HL-60/S4 treated with retinoic acid at 250 ng/mL for 4 days and 3 days (cell line): ENCODE results near the gene AMFR.

ENCODE experiments used
- in situ Hi-C: fragments of 300-500 bp; cut with MboI; formaldehyde crosslinking; loops from 2 replicates; pipeline ENCODE4 v1.7.0; 2022; ENCODE audit warnings: low sequenced_read_pairs

AMFR gene

DNA sequence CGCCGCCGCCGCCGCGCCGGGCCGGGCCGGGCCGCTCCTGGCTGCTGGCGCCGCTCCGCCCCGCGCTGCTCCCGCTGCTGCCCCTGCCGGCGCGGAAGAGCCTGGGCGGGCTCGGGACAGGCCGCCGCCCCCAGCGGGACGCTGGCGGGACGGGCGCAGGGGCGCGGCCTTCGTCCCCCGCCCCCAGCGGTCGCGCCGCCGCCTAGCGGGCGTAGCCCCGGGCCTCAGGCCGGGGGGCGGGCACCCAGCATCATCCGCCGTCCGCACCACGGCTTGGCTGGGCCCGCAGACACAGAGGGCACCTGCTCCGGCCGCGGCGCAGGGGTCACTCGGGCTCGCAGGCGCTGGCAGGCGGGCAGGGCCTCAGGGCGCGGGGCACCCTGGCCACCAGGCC, at the start of gene AMFR:
Gene AMFR, minus strand, starts transcription at position 107 of the 394 bp plus-strand sequence. CDS start 218 bp downstream, outside the sequence.
- in situ Hi-C loops: no loop called here

DNA sequence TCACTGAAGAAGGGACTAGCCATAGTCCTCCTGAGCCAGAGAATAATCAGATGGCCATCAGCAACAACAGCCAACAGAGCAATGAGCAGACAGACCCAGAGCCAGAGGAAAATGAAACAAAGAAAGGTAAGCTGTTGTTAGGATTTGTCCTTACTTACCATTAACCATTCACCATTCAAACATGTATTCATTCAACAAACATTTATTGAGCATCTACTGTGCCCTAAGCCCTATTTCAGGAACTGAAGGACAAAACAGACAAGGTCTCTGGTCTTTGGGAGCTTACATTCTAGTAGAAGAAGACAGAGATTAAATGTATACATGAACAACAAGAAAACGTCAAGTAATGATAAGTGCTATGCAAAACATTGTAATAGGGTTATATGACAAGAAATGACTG, 45.3 kb upstream of the AMFR start:
- in situ Hi-C loops: no loop called here

DNA sequence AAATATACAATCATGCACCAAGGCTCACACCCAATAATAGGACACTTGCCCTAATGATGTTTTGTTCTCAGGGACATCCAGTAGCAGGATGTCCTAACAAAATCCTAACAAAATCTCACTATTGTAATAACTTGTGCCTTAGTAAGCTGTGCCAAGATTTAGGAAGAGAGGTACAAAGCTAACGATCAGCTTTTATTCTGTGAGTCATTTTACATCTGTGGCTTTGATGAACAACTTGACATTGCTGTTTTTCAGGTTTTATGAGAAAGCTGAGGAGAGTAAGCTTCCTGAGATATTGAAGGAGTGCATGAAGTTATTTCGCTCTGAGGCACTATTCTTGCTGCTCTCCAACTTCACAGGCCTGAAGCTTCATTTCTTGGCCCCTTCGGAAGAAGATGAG, 44.9 kb upstream of the AMFR start:
- in situ Hi-C loops: no loop called here

DNA sequence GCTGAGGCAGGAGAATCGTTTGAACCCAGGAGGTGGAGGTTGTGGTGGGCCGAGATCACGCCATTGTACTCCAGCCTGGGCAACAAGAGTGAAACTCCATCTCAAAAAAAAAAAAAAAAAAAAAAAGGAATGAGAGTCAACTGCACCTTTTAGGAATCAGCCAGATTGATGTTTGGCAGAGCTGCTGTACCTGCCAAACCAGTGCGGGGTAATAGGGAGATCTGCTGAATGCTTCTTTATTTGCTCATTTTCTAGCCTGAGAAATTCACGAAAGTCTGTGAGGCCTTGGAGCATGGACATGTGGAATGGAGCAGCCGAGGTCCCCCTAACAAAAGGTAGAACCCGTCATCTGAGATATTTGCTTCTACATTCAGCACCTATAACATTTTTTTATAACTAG, 44.4 kb upstream of the AMFR start:
- in situ Hi-C loops: no loop called here

DNA sequence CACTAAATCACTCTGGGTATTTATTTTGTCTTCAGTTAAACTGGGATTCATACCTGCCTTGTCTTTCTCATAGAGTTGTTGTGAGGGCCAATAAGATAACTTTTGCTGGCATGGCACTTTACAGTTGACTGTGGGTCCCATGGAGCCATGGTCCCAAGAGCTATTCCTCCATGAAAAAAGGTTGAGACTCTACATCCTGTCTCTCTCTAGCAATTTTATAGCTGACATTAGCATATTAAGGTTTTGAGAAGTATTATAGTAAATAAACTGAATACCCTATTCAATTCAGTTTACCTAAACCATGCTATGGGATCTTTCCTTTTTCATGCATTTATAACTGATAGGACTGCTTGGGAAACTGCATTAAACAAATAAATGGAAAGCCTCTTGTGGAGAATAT, 43.5 kb upstream of the AMFR start:
- in situ Hi-C loops: no loop called here

DNA sequence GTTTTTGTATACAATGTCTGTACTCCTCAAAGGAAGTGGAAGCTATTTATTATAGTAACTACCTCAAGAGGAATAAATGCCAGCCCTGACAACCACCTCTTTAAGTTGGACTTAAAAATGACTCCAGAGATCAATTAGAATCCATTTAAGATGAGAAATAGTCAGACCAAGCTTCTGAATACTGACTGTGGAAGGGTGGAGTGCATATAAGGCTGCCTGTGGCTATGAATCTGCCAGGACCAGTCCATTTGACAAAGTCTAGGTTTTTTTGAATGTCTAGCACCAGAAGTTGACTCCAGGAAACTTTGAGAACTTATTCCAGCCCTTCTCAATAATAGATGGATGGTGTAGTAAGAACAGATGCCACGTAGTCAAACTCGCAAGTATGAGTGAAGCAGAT, 41.0 kb upstream of the AMFR start:
- in situ Hi-C loops: no loop called here

DNA sequence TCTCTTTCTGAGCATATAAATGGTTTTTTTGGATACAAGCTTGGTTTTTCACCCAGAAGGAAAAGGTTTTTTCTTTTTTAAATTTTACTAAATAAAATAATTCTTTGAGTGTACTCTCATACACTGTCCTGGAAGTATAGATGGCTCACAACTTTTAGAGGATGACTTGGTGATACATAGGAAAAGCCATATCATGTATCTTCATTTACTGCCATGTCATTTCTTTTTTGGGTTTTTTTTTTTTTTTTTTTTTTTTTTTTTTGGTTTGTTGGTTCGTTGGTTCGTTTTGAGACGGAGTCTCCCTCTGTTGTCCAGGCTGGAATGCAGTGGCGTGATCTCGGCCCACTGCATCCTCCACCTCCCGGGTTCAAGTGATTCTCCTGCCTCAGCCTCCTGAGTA, 37.8 kb upstream of the AMFR start:
- in situ Hi-C loops: no loop called here

DNA sequence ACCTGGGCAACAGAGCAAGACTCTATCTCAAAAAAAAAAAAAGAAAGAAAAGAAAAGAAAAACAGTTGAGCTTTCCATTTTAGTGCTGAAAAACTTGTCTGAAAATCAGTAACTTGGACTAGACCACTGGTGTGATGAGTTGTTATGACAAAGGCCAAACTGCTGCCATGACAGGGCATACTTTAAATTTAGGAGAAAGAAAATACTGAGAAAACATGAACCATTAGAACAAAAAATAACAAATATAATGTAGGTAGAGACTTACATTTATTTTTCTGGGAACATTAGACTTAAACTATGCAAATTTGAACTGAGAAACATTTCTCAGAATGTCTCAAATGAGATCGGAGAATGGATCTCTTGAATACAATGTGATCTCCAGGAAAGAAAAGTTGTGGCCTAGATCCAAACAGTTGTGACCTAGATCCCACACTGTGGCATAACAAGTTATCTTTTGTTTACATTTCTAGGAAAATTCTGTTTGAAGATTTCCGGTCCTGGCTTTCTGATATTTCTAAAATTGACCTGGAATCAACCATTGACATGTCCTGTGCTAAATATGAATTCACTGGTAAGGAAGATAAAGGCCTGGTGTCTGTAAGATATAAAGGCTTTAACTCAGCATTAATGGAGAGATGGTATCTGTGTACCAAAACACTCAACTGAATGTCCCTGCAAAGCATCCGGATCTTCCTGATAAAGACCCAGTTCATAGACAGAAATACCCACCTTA, 36.9 kb upstream of the AMFR start:
- in situ Hi-C loops: no loop called here

DNA sequence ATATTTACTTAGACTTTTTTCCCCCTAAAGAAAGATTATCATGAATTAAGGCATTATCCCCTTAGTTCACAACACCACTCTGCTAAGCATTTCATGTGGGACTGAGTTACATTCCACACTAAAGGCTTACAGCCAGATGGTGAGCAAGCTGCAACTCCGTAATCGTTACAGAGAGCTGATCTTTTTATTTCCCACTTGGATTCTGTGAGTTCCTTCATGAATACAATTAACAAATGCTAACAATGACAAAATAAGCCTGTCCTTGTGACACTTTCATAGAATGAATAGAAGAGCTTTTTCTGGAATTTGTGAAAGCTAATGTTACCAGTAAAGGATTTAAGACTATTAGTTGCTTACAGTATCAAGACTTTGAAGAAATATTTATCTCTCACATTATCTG, 34.8 kb upstream of the AMFR start:
- in situ Hi-C loops: no loop called here

DNA sequence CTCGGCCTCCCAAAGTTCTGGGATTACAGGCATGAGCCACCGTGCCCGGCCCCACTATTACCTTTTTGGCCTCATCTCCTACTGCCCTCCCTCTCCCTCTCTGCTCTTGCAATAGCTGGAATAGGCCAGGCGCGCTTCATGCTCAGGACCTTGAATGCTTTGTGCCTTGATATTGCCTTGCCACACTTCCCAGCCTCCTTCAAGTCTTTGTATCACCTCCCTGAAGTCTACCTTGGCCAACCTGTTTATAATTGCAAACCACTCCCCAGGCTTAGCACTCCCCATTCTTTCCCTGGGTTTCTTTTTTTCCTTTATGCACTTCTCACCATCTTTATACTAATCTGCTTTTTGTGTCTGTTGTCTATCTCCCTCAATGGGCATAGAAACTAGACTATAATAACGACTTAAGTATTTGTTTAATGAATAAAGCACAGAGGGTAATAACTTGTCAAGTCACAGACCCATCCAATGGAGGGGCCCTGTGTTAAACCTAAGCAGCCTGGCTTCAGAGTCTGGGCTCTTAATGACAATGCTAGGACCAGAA, 32.7 kb upstream of the AMFR start:
- in situ Hi-C loops: no loop called here

DNA sequence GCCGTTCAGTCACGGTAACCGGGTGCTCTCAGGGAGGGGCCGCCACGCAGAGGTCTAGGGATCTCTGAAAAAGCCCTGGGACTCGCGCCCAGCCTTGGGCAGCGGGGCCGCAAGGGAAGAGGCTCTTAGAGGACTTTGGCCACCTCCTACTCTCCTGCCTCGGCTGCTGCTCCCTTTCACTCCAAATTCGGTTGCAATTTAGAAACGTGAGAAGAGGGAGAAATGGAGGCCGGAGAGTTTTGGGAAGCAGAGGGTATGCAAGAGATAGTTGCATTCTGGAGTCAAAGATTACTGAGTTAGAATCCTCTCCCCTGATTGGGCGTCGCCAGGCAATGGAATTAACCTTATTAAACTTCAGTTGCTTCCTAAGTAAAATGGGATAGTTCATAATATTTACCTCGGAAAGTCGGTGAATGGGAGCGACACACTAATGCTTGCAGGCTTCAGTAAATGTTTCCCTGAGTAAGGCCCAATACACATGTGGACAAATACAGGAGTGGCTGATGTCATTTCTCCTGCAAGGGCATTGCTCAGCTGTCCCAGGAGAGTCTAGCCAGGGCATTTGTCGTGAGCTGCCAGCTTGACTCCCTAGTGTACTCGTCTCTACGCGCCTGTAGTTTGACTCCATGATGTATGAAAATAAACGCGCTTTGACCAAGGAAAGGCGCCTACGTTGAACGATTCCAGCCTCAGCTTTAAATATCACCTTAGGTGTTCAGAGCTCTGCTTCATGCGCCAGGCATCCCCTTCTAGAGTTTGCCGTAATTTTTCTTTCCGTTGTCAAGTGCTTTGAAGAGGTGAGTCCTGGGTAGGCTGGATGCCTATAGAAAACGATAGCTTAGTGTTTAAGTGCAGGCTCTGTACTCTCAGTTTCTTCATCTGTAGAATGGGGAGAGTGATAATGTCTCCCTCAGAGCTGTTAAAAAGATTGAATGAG, 26.7 kb upstream of the AMFR start:
- in situ Hi-C loops: no loop called here

DNA sequence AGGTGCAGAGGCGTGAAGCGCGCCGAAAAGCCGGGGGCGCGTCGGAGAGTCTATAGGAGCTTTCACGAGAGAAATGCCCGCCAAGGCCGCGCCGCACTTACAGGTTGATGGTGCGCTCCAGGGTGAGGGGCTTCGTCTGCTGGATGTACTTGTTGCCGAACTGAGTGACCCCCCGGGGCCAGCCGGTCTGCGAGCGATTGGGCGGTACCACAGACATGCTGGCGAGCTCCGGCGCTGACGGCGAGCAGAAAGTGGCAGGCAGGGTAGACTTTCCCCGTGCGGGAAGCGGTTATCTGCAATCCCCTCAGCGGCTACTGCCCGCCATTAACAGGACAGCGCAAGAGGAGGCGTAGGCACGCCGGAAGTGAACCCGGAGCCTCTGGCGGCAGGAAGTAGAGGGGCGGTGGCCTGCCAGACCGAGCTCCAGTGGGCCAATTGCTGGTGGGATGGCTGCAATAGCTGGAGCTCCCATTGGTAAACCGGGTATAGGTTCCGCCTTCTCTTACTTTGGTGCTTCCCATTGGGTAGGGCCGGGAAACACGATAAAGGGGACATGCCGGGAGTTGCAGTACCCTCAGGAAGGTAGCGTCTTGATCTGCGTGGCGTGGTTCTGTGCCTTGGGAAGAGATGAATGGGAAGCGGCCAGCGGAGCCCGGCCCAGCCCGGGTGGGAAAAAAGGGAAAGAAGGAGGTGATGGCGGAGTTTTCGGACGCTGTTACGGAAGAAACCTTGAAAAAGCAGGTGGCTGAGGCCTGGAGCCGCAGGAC, 25.8 kb upstream of the AMFR start, which contains the start of the genes NUDT21 and OGFOD1:
Gene NUDT21, minus strand, starts transcription at position 347 of the 767 bp plus-strand sequence. Its CDS starts 130 bp downstream, at position 217.
Gene OGFOD1, plus strand, starts transcription at position 569 of the 767 bp plus-strand sequence. Its CDS starts 59 bp downstream, at position 628.
- in situ Hi-C loops: no loop called here

DNA sequence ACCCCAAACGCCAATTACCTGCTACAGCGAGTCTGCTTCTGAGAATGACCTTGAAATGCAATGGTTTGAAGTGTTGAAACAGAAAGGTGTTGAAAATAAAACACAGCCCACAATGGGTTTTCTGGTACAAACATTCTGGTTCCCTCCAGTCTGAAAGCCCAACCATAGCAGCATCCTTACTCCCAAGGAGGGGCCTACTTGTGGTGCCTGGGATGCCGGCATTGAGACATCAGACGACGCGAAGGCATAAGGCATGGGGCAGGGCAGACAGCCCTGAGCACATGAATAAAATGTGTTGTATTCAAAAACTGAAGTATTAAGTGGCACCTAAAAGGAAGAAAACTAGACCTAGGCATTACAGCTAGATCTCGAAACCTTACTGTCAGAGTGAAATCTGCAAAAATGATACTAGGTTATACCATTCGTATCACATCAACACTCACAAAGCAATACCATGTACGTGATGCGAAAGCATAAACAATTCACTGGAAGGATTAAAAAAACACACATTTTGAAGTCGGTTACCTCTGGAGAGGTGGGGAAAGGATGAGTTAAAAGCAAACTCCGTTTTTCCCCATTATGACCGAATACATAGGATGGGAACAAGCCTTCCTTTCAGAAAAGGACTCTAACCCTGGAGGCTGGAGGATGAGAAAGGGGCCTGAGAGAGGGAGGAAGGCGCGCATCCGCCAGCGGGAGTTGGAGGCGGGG, 25.1 kb upstream of the AMFR start:
- in situ Hi-C loops: no loop called here

DNA sequence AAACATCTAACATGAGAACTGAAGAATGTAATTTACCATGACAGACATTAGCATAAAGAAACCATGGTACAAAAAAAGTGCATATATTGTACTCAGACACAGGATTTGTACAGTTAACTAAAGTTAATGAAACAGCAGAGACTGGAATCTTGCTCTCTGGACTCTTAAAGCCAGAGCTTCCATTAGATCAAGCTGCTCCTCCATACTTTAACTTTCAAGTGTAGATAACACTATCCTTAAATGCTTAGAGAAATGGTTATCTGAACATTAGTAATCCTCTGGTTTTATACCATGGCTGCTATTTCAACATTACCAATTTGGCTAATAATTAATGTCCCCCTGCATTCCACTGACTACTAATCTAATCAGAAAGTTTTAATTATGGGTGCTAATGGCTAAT, 22.7 kb upstream of the AMFR start:
- in situ Hi-C loops: no loop called here

DNA sequence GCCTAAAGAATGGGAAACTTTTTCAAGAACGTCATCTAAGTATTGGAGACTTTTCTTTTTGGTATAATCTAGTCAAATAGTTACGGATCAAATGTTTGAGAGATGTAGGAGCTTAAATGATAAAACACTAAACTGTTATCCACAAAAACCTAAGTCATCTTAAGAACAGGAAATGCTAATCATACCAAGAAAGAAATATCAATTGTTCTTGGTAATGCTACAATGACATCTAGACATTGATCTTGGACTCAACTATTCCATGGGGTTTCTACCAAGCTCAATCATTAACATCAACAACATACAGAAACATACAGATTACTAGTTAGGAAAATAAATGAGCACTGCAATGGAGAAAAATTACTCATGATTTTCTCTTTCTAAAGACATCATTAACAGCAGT, 21.9 kb upstream of the AMFR start:
- in situ Hi-C loops: no loop called here

DNA sequence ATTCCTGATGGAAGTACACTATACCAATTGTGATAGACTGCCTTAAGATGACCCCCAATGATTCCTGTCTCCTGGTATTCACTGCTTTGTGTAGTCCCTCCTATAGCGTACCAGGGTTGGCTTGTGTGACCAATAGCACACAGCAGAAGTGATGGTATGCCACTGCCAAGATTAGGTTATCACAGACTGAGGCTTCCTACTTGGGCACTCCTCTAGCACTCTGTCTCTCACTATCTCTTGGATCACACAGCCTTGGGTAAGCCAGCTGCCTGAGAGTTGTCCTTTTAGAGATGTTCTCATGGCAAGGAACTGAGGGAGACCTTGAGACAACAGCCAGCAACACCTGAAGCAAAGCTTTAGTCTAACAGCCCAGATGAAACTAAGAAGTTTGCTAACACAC, 12.7 kb upstream of the AMFR start:
- in situ Hi-C loops: no loop called here

DNA sequence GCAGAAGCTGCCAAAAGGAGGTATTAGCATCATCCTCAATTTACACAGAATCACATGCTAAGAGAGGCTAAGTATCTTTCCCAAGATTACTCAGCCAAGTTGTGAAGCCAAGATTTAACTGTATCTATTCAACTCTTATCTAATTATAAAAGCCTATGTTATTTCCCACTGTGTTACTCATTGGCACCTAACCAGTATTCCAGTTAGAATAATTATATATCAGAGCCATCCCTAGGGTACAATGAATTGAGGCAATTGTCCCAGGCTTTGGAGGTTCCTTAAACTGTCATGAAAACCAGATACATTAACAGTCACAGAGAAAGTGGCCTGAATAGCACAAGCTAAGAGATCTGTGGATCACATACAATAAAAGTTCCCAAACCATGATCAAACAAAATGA, 10.9 kb upstream of the AMFR start:
- in situ Hi-C loops: no loop called here

DNA sequence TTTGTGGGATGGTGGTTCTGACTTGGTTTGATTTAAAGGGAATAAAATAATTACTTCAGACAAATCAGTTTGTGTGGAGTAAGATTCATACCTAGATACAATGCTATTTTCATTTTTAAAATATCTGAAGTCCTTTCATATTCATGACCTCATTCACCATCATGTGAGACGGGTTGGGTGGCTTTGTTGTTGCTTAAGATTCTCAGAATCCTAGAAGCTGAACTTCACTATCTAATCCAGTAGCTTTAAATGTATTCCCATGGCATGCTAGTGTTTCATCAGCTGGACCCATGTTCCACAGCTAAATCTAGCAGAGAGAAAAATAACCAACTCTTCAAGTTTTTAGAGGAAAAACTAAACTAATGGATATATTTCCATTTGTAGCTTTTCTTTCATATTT, 2.7 kb upstream of the AMFR start:
- in situ Hi-C loops: no loop called here

DNA sequence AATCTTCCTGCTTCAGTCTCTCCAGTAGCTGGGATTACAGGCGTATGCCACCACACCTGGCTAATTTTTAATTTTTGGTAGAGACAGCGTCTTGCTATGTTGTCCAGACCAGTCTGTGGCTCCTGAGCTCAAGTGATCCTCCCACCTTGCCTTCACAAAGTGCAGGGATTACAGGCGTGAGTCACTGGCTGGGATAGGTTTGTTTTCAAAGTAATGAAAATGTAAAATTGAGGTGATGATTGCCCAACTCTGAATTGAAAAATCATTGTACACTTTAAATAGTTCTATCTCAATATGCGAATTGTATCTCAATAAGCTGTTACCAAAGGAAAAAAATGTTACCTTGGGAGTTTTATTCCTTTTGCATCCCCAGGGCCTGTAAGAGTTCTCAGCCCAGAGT, 1.2 kb upstream of the AMFR start:
- in situ Hi-C loops: no loop called here

DNA sequence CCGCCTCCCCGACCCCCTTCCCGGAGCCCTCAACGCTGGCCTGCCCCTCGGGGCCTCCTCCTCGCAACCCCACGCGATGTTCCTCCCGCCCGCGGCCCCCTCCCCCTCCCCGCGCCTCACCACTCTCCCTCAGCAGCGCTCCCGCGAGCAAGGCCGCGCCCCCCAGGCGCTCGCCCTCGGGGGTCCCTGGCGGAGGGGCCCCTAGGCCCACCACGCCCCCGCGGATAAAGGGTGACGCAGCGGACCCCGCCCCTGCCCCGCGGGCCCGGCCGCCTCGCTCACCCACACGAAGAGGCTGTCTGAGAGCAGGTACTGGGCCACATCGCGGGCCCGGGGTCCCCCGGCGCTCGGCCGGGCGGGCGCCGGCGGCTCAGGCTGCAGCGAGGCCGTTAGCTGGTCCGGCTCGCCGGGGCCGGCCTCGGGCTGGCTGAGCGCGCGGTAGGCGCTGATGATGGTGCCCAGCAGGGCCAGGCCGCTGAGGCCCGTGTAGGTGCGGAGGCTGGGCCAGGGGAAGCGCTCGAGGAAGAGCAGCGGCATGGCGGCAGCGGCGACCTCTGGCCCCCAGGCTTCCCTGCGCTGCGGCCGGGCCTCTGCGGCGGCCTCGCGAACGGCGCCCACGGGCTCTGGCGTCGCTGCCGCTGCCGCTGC, 430 bp downstream of the AMFR start:
- in situ Hi-C loops: no loop called here
